ENCODE measurements around the gene ST6GALNAC3.
"Not testable (repeated sequence)": the region's sequence is repeated elsewhere in the genome, so short reads cannot be mapped to it uniquely, and the experiment has no call there.

Gene ST6GALNAC3

GRCh38 chr1:76075188-76075489 lies 593 bp downstream of the ST6GALNAC3 start:
- DNase-seq = no peak

GRCh38 chr1:76075877-76076276 lies 1.3 kb downstream of the ST6GALNAC3 start:
- peak in 1 of 2 donors; percentile 14 for DNase-seq

GRCh38 chr1:76079475-76080227 lies 5.1 kb downstream of the ST6GALNAC3 start:
- no peak for DNase-seq

- no peak for DNase-seq
These were observed 6.1 kb downstream of the ST6GALNAC3 start for GRCh38 chr1:76080552-76081079.

- no peak for DNase-seq
These were observed 7.5 kb downstream of the ST6GALNAC3 start for GRCh38 chr1:76082062-76082461.

GRCh38 chr1:76083189-76083588 lies 8.6 kb downstream of the ST6GALNAC3 start:
- no peak for DNase-seq

- no peak for DNase-seq
These were observed 9.6 kb downstream of the ST6GALNAC3 start for GRCh38 chr1:76084029-76084627.

GRCh38 chr1:76084685-76085084 lies 10.1 kb downstream of the ST6GALNAC3 start:
- no peak for DNase-seq

- DNase-seq = no peak
These were observed 11.6 kb downstream of the ST6GALNAC3 start for GRCh38 chr1:76086109-76086508.

- no peak for DNase-seq
These were observed 12.1 kb downstream of the ST6GALNAC3 start for GRCh38 chr1:76086597-76086996.

- DNase-seq = no peak
These were observed 16.0 kb downstream of the ST6GALNAC3 start for GRCh38 chr1:76090283-76091203.

GRCh38 chr1:76092812-76093211 lies 18.3 kb downstream of the ST6GALNAC3 start:
- no peak for DNase-seq

- DNase-seq = no peak
These were observed 19.2 kb downstream of the ST6GALNAC3 start for GRCh38 chr1:76093522-76094312.

GRCh38 chr1:76095802-76096201 lies 21.3 kb downstream of the ST6GALNAC3 start:
- no peak for DNase-seq

GRCh38 chr1:76097064-76097463 lies 22.5 kb downstream of the ST6GALNAC3 start:
- not testable (repeated sequence) for DNase-seq

- DNase-seq = no peak
These were observed 24.3 kb downstream of the ST6GALNAC3 start for GRCh38 chr1:76098845-76099244.

GRCh38 chr1:76101548-76101947 lies 27.0 kb downstream of the ST6GALNAC3 start:
- DNase-seq = no peak

GRCh38 chr1:76102046-76102445 lies 27.5 kb downstream of the ST6GALNAC3 start:
- DNase-seq = no peak

GRCh38 chr1:76103034-76103433 lies 28.5 kb downstream of the ST6GALNAC3 start:
- DNase-seq = no peak

- no peak for DNase-seq
These were observed 30.8 kb downstream of the ST6GALNAC3 start for GRCh38 chr1:76105372-76105771.

- DNase-seq = no peak
These were observed 31.7 kb downstream of the ST6GALNAC3 start for GRCh38 chr1:76106251-76106650.

GRCh38 chr1:76106719-76107235 lies 32.2 kb downstream of the ST6GALNAC3 start:
- no peak for DNase-seq

Measured in CD4-positive, alpha-beta T cell treated with Interleukin-4 for 1 hour (primary cell).